GM12875 (cell line): ENCODE measurements around the gene CFAP54.

ENCODE experiments used
- H3K4me3 ChIP-seq: one replicate; pipeline ENCODE4 v1.5.1; 2011; ENCODE audit warnings: low read depth, low read length, control low read depth
- CTCF ChIP-seq: IDR thresholded peaks from 2 replicates; pipeline ENCODE4 v1.5.1; 2011; ENCODE audit warnings: low read depth, mild to moderate bottlenecking, control low read depth, inconsistent platforms, low read length, moderate library complexity, borderline replicate concordance; ENCODE audit not compliant: insufficient read depth

CFAP54 gene

GRCh38 chr12:96821592-96821991 lies 332.2 kb downstream of the CFAP54 start:
- no peak overlapping the region for H3K4me3 ChIP-seq
- TF ChIP-seq CTCF, result no peak

- H3K4me3 ChIP-seq, result no peak overlapping the region
- TF ChIP-seq CTCF, result no peak
These were observed 333.3 kb downstream of the CFAP54 start for GRCh38 chr12:96822641-96823040.

GRCh38 chr12:96824074-96824837 lies 334.9 kb downstream of the CFAP54 start:
- H3K4me3 ChIP-seq, result no peak overlapping the region
- TF ChIP-seq CTCF, result no peak

- no peak for TF ChIP-seq CTCF
- no peak overlapping the region for H3K4me3 ChIP-seq
These were observed 335.5 kb downstream of the CFAP54 start for GRCh38 chr12:96824838-96825236.

- TF ChIP-seq CTCF, result 0 out of 2 replicates have a peak, but pooled peaks have one; percentile 5
- no peak overlapping the region for H3K4me3 ChIP-seq
These were observed 338.9 kb downstream of the CFAP54 start for GRCh38 chr12:96828169-96828789.

DNA sequence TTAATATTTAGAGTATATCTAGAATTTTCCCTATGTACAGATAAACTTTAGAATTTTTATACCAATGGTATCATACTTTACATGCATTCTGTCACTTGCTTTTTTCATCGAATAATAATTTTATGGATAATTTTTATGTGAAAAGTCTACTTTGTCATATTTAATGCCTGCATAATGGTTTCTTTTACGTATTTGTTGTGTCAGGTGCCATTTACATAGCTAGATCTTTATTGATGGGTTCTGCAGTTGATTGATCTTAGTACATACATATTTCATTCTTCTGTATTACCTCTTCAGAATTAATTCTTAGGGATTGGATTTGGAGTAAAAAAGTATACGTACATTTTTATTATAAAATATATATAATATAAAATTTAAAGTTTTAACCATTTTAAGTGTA lies 340.0 kb downstream of the CFAP54 start:
- TF ChIP-seq CTCF, result no peak
- H3K4me3 ChIP-seq, result no peak overlapping the region

- no peak for TF ChIP-seq CTCF
- no peak overlapping the region for H3K4me3 ChIP-seq
These were observed 342.0 kb downstream of the CFAP54 start for GRCh38 chr12:96831346-96831745.
